DND-41 (cell line): ENCODE results near the gene ANKRD23.

ENCODE experiments used
- CTCF ChIP-seq: IDR thresholded peaks from 2 replicates; pipeline ENCODE4 v1.5.1; 2012; ENCODE audit warnings: borderline replicate concordance, low read length, moderate library complexity, mild to moderate bottlenecking; ENCODE audit not compliant: poor library complexity, severe bottlenecking; ENCODE audit errors: extremely low read depth
- EZH2 ChIP-seq: IDR thresholded peaks from 3 replicates; pipeline ENCODE4 v1.6.1; 2012; ENCODE audit warnings: borderline replicate concordance, low read depth, mild to moderate bottlenecking, moderate library complexity, low read length, inconsistent platforms; ENCODE audit not compliant: severe bottlenecking

- TF ChIP-seq CTCF (no peak), EZH2 (no peak)
Observed at GRCh38 chr2:96843538-96844268, at the start of gene ANKRD23.
